Stimulated activated CD4-positive, alpha-beta T cell treated with anti-CD3 and anti-CD28 coated beads, Interleukin-2, amount 100 ng/mL, for 4 hours (primary cell): ENCODE measurements around the gene CELF2.

Experiments used
- DNase-seq: peaks from one replicate; pipeline ENCODE4 v3.0.0-alpha.2; 2020; ENCODE audit warnings: low read depth

CELF2 gene

GRCh38 chr10:11156480-11156879, 138.8 kb downstream of the CELF2 start:
- no peak for DNase-seq

GRCh38 chr10:11157292-11158076, 139.8 kb downstream of the CELF2 start:
- DNase-seq, result no peak

DNA sequence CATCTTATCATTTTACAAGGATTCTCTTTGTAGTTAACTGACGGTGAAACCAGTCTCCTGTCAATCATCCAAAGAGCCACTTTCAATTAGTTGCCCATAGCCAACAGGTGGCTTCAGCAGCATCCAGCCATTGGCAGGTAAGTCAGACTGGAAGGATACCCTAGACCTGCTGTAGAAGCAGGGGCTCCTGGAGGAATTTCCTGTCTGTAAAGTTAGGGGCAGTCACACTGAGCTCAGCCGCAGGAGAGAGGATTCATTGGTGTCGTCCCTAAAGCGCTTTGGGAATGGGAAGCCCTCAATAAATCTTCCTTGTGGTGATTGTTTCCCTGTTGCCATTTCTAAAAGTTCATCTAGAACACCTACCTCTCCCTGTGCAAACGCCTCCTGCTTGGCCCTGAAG, 140.4 kb downstream of the CELF2 start:
- DNase-seq, result no peak

- DNase-seq, result no peak
Observed at GRCh38 chr10:11159543-11160215, 142.0 kb downstream of the CELF2 start.

GRCh38 chr10:11161096-11161495, 143.4 kb downstream of the CELF2 start:
- DNase-seq, result no peak

DNA sequence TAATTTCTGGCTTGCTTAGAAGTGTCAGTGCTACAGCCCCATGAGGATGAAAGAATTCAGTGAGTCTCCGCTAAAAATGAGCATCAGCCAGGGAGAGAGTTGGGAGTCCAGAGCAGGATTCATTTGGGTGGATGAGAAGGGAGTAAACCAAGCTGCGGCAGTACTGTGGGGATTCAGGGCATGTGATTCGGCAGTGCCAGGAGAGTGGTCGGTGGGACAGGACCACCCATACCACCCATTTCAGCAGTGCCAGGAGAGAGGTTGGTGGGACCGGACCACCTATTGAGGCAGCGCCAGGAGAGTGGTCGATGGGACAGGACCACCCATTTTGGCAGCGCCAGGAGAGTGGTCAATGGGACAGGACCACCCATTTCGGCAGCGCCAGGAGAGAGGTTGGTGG, 144.2 kb downstream of the CELF2 start:
- no peak for DNase-seq

GRCh38 chr10:11162828-11163599, 145.3 kb downstream of the CELF2 start:
- no peak for DNase-seq

DNA sequence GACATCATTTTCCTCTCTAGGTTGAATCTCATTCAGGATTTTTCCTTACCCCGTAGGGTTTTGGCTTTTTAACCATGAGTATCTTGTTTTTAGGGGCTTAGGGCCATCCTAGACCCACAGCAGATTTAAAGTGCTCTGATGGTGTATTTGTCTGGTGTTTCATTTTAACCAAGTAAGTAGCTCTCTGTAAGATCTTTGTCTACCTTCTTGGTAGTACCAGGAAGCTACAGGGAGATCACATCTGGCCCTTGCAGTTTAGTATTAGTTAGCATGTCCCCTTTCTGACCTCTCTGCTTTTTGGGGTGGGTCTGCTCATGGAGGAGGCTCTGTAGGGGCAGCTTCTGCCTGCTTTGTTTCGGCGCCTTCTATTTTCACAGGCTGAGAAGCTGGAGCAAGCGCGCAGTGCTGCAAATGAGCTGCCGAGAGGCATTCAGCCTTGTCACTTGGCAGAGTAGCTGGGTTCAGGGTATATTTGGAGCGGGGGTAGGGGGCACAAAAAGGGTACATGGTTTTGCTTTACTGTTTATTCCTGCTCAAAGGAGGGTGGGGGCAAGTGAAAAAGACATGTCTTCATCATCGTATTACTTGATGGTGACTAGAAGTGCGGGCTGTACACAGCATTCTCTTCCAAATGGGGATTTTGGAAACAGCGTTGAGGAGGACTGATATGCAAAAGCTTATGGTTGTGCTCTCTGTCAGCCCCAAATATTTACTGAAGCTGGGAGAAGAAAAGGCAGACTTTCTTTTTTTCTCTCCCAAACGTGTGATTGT, 146.3 kb downstream of the CELF2 start:
- DNase-seq, result no peak

DNA sequence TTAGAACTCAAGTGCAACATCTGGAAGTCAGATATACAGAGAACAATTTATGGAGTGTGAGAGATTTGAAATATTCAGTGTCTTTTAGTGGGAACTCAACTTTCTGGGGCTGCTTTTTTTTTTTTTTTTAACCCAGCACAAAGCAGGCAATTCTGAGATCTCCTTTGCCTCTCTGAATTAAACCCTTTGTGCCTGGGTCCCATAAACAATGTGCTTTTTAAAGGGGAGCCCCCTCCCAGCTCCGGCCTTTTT, 146.8 kb downstream of the CELF2 start:
- DNase-seq, result no peak

GRCh38 chr10:11164803-11165590, 147.3 kb downstream of the CELF2 start:
- DNase-seq, result peak; percentile 57

DNA sequence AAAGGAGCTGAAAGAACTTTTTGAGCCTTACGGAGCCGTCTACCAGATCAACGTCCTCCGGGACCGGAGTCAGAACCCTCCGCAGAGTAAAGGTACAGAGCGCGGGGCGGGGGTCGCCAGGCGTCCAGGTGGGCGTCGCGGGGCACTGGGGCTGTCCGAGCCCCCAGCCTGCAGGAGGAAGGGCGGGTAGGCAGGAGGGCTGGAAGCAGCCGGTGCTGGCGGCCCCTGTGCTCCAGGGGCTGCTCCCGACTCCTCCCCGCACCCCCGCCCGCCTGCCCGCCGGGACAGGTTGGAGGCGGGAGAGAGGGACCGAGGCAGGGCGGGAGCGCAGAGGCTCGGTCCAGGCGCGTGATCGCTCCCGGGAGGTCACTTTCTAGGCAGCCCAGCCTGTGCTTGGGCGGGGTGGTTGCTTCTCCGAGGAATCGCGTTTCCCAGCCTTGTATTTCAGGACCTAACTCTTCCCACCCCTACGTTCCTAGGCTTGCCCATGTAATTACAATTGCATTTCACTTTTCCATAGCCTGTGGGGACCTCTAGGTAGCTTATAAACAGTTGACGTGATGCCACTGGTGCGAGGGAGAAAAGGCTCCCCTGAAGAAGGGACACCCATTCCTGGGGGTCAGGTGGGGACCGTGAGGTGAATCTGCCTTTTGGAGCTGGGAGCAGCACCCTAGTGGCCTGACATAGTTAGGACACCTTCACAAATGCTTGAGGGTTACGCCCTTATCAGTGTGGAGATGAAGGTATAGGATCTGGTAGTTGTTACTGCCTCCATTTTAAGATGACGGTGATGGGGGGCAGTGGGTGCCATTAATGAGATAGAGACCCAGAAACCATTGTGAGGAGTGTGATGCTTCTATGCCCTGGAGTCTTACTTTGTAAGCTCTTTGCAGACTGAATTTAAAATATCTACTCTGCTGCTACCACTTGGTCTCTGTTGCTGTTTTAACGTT, 148.2 kb downstream of the CELF2 start:
- DNase-seq, result no peak

DNA sequence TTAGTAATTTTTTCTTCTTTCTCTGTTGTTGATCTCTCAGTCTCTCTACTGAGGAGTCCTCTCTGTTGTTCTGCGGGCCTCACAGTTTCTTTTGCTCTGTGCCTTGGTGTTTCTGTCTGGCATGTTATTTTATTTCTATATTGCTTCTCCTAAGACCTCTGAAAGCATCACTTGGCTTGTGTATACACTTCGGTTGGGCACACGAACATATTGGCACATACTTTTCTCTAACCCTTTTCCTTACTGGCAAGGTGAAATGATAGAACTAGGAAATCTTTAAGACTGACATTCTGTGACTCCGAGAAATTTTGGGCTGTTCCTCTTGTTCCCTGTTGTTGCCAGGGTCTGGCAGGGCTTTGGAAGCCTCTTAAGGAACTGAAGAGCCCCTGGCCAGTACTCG, 148.9 kb downstream of the CELF2 start:
- DNase-seq, result no peak

- no peak for DNase-seq
Observed at GRCh38 chr10:11167233-11167966, 149.7 kb downstream of the CELF2 start.

GRCh38 chr10:11168423-11169090, 150.9 kb downstream of the CELF2 start:
- DNase-seq, result no peak

DNA sequence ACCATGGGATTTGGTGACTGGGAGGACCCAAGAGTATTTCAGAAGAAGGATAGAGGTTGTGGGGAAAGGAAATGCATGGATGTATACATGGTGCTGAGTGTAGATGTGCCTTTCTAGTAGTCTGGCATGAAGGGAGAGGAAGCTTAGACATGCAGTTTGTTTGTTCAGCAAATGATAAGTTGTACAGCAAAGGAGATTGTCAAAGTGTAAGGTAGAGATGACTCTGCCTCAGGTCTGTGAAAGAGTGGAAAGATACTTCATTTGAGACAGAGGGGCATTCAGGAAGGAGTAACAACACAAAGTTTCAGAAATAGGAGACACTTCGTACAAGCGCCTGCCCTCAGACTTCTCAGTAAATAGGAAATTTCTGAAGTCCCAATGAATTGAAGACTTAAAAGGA, 152.3 kb downstream of the CELF2 start:
- DNase-seq, result no peak

DNA sequence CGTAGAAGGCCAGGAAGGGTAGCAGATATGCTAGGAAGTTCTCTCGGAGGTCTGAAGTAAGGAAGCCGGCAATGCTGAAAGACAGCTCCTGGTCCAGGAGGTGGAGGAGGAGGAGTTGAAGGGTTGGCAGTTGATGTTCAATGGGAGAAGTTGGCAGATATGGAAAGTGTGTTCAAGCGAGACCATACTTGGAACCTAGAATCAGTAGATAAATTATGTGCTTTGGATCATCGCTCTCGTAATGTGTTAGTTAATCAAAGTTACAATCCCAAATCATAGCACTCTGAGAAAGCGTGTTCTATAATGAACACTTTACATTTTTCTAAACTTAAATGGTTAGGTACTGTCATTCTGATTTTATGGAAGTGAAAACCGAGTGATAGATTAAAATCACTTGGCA, 152.9 kb downstream of the CELF2 start:
- DNase-seq, result no peak

- no peak for DNase-seq
Observed at GRCh38 chr10:11170993-11171851, 153.6 kb downstream of the CELF2 start.

GRCh38 chr10:11173042-11173441, 155.4 kb downstream of the CELF2 start:
- DNase-seq, result no peak
